Upper lobe of right lung (tissue), 1 donor: ENCODE measurements around the gene DTX1. TPM values are rescaled to one million over a fixed set of nuclear protein-coding genes. Genes with fewer than 3 reads are reported as not detected.
A peak's percentile ranks its signal among the peaks of the same experiment; 100 is the strongest.

Experiments
- ATAC-seq: fragments of 200-7000 bp; cut with Tn5 transposase; one replicate; pipeline ENCODE4 v1.9.1; 2020; ENCODE audit warnings: mild to moderate bottlenecking, moderate library complexity
- DNase-seq: peaks from one replicate; pipeline ENCODE4 v3.0.0-alpha.2; 2020
- H3K27ac ChIP-seq: fragments of 200-600 bp; one replicate; pipeline ENCODE4 v1.8.0; 2022
- H3K27me3 ChIP-seq: fragments of 200-600 bp; one replicate; pipeline ENCODE4 v1.8.0; 2022; ENCODE audit warnings: mild to moderate bottlenecking
- H3K36me3 ChIP-seq: fragments of 200-600 bp; one replicate; pipeline ENCODE4 v1.8.0; 2022
- H3K4me1 ChIP-seq: fragments of 200-600 bp; one replicate; pipeline ENCODE4 v1.8.0; 2022
- H3K4me3 ChIP-seq: fragments of 200-600 bp; one replicate; pipeline ENCODE4 v1.8.0; 2022; ENCODE audit warnings: mild to moderate bottlenecking
- H3K9me3 ChIP-seq: fragments of 200-600 bp; one replicate; pipeline ENCODE4 v1.8.0; 2022
- CTCF ChIP-seq: fragments of 200-600 bp; IDR thresholded peaks from one replicate; pipeline ENCODE4 v1.8.0; 2022; ENCODE audit warnings: antibody characterized with exemption
- intact Hi-C: fragments of 100-400 bp; cut with DNase I; formaldehyde crosslinking; loops from one replicate; pipeline ENCODE4 v1.11.0; 2022
- total RNA-seq: library from RNA; stranded (reverse); fragmentation: NEBNext Ultra II Directional; extraction: Animal tissue kit (Norgen Biotek cat#: 25700); gene quantifications from one replicate; pipeline ENCODE4 v1.2.1, GENCODE V29; 2021
- donor health status: DM: no; HTN: yes; CAD: no; lungs with severe emphysema.

The DTX1 gene
- total RNA-seq, 1 donor from 2014 or later: 5.1 TPM

- H3K27me3 ChIP-seq: peaks cover 7% of the 10 kb centered on the region
- DNase-seq (no peak), ATAC-seq (no peak)
- peaks cover 4% of the 10 kb centered on the region for H3K4me1 ChIP-seq
- intact Hi-C loops: no loop called here
- TF ChIP-seq CTCF: no peak
- no peaks in the 10 kb centered on the region for H3K9me3 ChIP-seq
- H3K4me3 ChIP-seq: no peak overlapping the region
- no peaks in the 10 kb centered on the region for H3K36me3 ChIP-seq
- no peak overlapping the region for H3K27ac ChIP-seq
Observed at GRCh38 chr12:113094738-113095137, 38.2 kb downstream of the DTX1 start.

GRCh38 chr12:113095405-113095804 is 38.9 kb downstream of the DTX1 start:
- no peak for TF ChIP-seq CTCF
- DNase-seq: no peak
- Histone ChIP-seq H3K27ac (no peak overlapping the region), H3K36me3 (no peaks in the 10 kb centered on the region), H3K4me3 (no peak overlapping the region), H3K9me3 (no peaks in the 10 kb centered on the region), H3K4me1 (peaks cover 4% of the 10 kb centered on the region), H3K27me3 (peaks cover 7% of the 10 kb centered on the region)
- ATAC-seq: no peak
- intact Hi-C loops: no loop called here

GRCh38 chr12:113096675-113097461 is 40.3 kb downstream of the DTX1 start:
- Histone ChIP-seq H3K9me3 (no peaks in the 10 kb centered on the region), H3K27me3 (peaks cover 13% of the 10 kb centered on the region), H3K27ac (no peak overlapping the region), H3K4me1 (peaks cover 4% of the 10 kb centered on the region), H3K4me3 (no peak overlapping the region), H3K36me3 (no peaks in the 10 kb centered on the region)
- DNase-seq: no peak
- no peak for TF ChIP-seq CTCF
- intact Hi-C loops: no loop called here
- ATAC-seq: no peak

GRCh38 chr12:113097716-113098440 is 41.3 kb downstream of the DTX1 start:
- intact Hi-C loops: no loop called here
- no peak for TF ChIP-seq CTCF
- Histone ChIP-seq H3K4me3 (no peak overlapping the region), H3K36me3 (no peaks in the 10 kb centered on the region), H3K27ac (no peak overlapping the region), H3K27me3 (peaks cover 15% of the 10 kb centered on the region), H3K9me3 (no peaks in the 10 kb centered on the region), H3K4me1 (peaks cover 4% of the 10 kb centered on the region)
- ATAC-seq (peak; percentile 4), DNase-seq (no peak)

GRCh38 chr12:113098441-113099028 is 42.0 kb downstream of the DTX1 start:
- DNase-seq: peak; percentile 90
- intact Hi-C loops: no loop called here
- Histone ChIP-seq H3K4me3 (no peak overlapping the region), H3K4me1 (peaks cover under 1% of the 10 kb centered on the region), H3K27ac (no peak overlapping the region), H3K27me3 (peaks cover 14% of the 10 kb centered on the region), H3K36me3 (no peaks in the 10 kb centered on the region), H3K9me3 (no peaks in the 10 kb centered on the region)
- peak; percentile 76 for TF ChIP-seq CTCF
- peak; percentile 90 for ATAC-seq
